K562 (cell line): ENCODE data around the gene ZKSCAN3. TPM values are rescaled to one million over a fixed set of nuclear protein-coding genes. Genes with fewer than 3 reads are reported as not detected.

Source experiments
- BCOR ChIP-seq: fragments of 450-650 bp; IDR thresholded peaks from 2 replicates; pipeline ENCODE4 v1.6.1; 2016
- CHD4 ChIP-seq: fragments of 200-600 bp; sonication (generic); IDR thresholded peaks from 3 replicates; pipeline ENCODE4 v1.6.1; 2012; ENCODE audit warnings: low read depth, mild to moderate bottlenecking, mixed read lengths, low read length, inconsistent platforms; ENCODE audit not compliant: insufficient read depth, insufficient replicate concordance, poor library complexity, severe bottlenecking
- CUX1 ChIP-seq: fragments of 200-800 bp; sonication (Bioruptor generic); IDR thresholded peaks from 2 replicates; pipeline ENCODE4 v1.6.1; 2016; ENCODE audit warnings: missing genetic modification characterization, missing compliant biosample characterization
- EHMT2 ChIP-seq: fragments of 450-650 bp; IDR thresholded peaks from 2 replicates; pipeline ENCODE4 v1.6.1; 2018; ENCODE audit warnings: antibody characterized with exemption
- ELF2 ChIP-seq: fragments of 250-450 bp; sonication (Bioruptor Pico); IDR thresholded peaks from 2 replicates; pipeline ENCODE4 v1.5.0; 2021; ENCODE audit warnings: mild to moderate bottlenecking
- GABPB1 ChIP-seq: sonication (generic); formaldehyde crosslinking; IDR thresholded peaks from 2 replicates; pipeline ENCODE4 v1.8.0; 2022; ENCODE audit warnings: mild to moderate bottlenecking, missing genetic modification reagents
- HNRNPK ChIP-seq: fragments of 200-400 bp; formaldehyde crosslinking; IDR thresholded peaks from one replicate; pipeline ENCODE4 v1.6.1; 2018; ENCODE audit warnings: mild to moderate bottlenecking, low read depth, low read length; ENCODE audit not compliant: poor library complexity, severe bottlenecking
- NR2F6 ChIP-seq: fragments of 450-650 bp; formaldehyde crosslinking; IDR thresholded peaks from 2 replicates; pipeline ENCODE4 v1.4.0; 2020; ENCODE audit warnings: mild to moderate bottlenecking
- POLR2AphosphoS2 ChIP-seq: IDR thresholded peaks from 2 replicates; pipeline ENCODE4 v1.6.1; 2012; ENCODE audit warnings: low read length, improper control_type of control experiment
- REST ChIP-seq, 2 experiments: fragments of 450-650 bp; formaldehyde crosslinking in 1 of 2; IDR thresholded peaks; 2 replicates each; pipeline versions ENCODE4 v1.4.0 to v1.6.1; 2014 to 2020; ENCODE audit warnings: mild to moderate bottlenecking in 2 of 2, borderline replicate concordance in 1 of 2, low read depth in 1 of 2
- ZC3H11A ChIP-seq: IDR thresholded peaks from 2 replicates; pipeline ENCODE4 v1.6.1; 2012; ENCODE audit warnings: low read depth, low read length, improper control_type of control experiment
- ZC3H8 ChIP-seq: fragments of 450-650 bp; IDR thresholded peaks from 2 replicates; pipeline ENCODE4 v1.6.1; 2017
- polyA plus RNA-seq, 8 experiments: library from polyadenylated mRNA; depleted of rRNA in 4 of 8; stranded (reverse) in 5 of 8; unstranded in 3 of 8; fragments of >200 nt; fragmentation: Nextera tagmentation in 2 of 8; fragmentation: Illumina TruSeq in 1 of 8; extraction: Ambion mirVana in 2 of 8; extraction: Trizol in 1 of 8; gene quantifications; 2 replicates each; pipeline versions ENCODE4 v1.2.1 to v1.2.3, GENCODE V29; 2011 to 2014; ENCODE audit warnings: inconsistent platforms in 1 of 8, missing spikeins in 1 of 8
- total RNA-seq, 7 experiments: library from RNA; depleted of rRNA in 6 of 7; stranded (reverse); fragments of >200 nt in 6 of 7; fragmentation: Illumina TruSeq in 2 of 7; extraction: Trizol in 2 of 7; gene quantifications; 2 replicates each; pipeline versions ENCODE4 v1.2.1 to v1.2.3, GENCODE V29; 2011 to 2021; ENCODE audit warnings: low replicate concordance in 1 of 7

ZKSCAN3 gene
- total and polyA plus RNA-seq, 9 of the 15 experiments (the other 6 are each of a cell fraction or from before 2014, with no cell fraction given) = 3.0 to 12.4 (median 10.2) TPM

- TF ChIP-seq REST (IDR thresholded peaks at IDR 0.05; ENCODE audit: borderline replicate concordance) = no peak
- no peak for TF ChIP-seq REST (CRISPR knock-in tag; IDR thresholded peaks at IDR 0.05; ENCODE audit: low read depth)
- TF ChIP-seq HNRNPK = no peak
- TF ChIP-seq NR2F6 (CRISPR knock-in tag) = peak; percentile 94; the same call in 1 of the 2 replicates
- no peak for TF ChIP-seq ZC3H8
- TF ChIP-seq ZC3H11A = no peak
- TF ChIP-seq POLR2AphosphoS2 = no peak
- peak; percentile 99 for TF ChIP-seq CUX1
- TF ChIP-seq BCOR = no peak
- peak; percentile 25 for TF ChIP-seq CHD4
- TF ChIP-seq GABPB1 = peak; percentile 46; the same call in 1 of the 2 replicates
- no peak for TF ChIP-seq EHMT2
- TF ChIP-seq ELF2 (CRISPR knock-in tag) = peak; percentile 90
Measured at GRCh38 chr6:28353981-28354676, 4.4 kb downstream of the ZKSCAN3 start (continued).
